WTC11 (cell line): ENCODE results near the gene C10orf90. TPM values are rescaled to one million over a fixed set of nuclear protein-coding genes. Genes with fewer than 3 reads are reported as not detected.

Experiments used
- ATAC-seq: fragments of 200-7000 bp; cut with Tn5 transposase; 2 replicates; pipeline ENCODE4 v1.10.0; 2021; ENCODE audit warnings: mild to moderate bottlenecking, moderate library complexity
- CTCF ChIA-PET: fragments of 300-600 bp; sonication (Branson Sonifier 250); formaldehyde crosslinking; loops from one replicate; lab custom pipeline; 2021; ENCODE audit warnings: antibody characterized with exemption; lab: Charles Lee
- POLR2A ChIA-PET: fragments of 350-600 bp; sonication (Branson Sonifier 250); formaldehyde crosslinking; loops from one replicate; lab custom pipeline; 2021; ENCODE audit warnings: antibody characterized with exemption; lab: Charles Lee
- DNase-seq: peaks from one replicate; pipeline ENCODE4 v3.0.0; 2021; ENCODE audit warnings: low spot score
- H3K27ac Mint-ChIP-seq: 2 replicates; pipeline ENCODE4 v1.8.0; 2021; ENCODE audit warnings: mixed read lengths
- H3K27me3 Mint-ChIP-seq: 2 replicates; pipeline ENCODE4 v1.8.0; 2021; ENCODE audit warnings: low read depth, mild to moderate bottlenecking, moderate library complexity, mixed read lengths
- H3K36me3 Mint-ChIP-seq: 2 replicates; pipeline ENCODE4 v1.8.0; 2021; ENCODE audit warnings: mixed read lengths
- H3K4me1 Mint-ChIP-seq: 2 replicates; pipeline ENCODE4 v1.8.0; 2022; ENCODE audit warnings: mixed read lengths
- H3K4me3 Mint-ChIP-seq: 2 replicates; pipeline ENCODE4 v1.8.0; 2021; ENCODE audit warnings: mild to moderate bottlenecking, moderate library complexity, mixed read lengths
- H3K9me3 Mint-ChIP-seq: 2 replicates; pipeline ENCODE4 v1.8.0; 2021; ENCODE audit warnings: mixed read lengths
- ATF2 ChIP-seq: sonication (generic); formaldehyde crosslinking; IDR thresholded peaks from 2 replicates; pipeline ENCODE4 v1.8.1; 2022; ENCODE audit warnings: low read depth, missing genetic modification reagents, borderline replicate concordance
- CREB1 ChIP-seq: sonication (generic); formaldehyde crosslinking; IDR thresholded peaks from 2 replicates; pipeline ENCODE4 v1.8.0; 2023; ENCODE audit warnings: mild to moderate bottlenecking, missing genetic modification reagents
- E2F4 ChIP-seq: sonication (generic); formaldehyde crosslinking; IDR thresholded peaks from 2 replicates; pipeline ENCODE4 v1.8.1; 2022; ENCODE audit warnings: low read depth, mild to moderate bottlenecking, moderate library complexity, missing genetic modification reagents, borderline replicate concordance
- FOXJ3 ChIP-seq: sonication (generic); formaldehyde crosslinking; IDR thresholded peaks from 2 replicates; pipeline ENCODE4 v1.9.0; 2021; ENCODE audit warnings: missing genetic modification reagents, mild to moderate bottlenecking, borderline replicate concordance
- HMGA2 ChIP-seq: fragments of 250-450 bp; sonication (Bioruptor Pico); IDR thresholded peaks from 2 replicates; pipeline ENCODE4 v1.4.0; 2021; ENCODE audit warnings: mild to moderate bottlenecking, moderate library complexity
- HMGXB4 ChIP-seq: sonication (generic); formaldehyde crosslinking; IDR thresholded peaks from 2 replicates; pipeline ENCODE4 v1.8.1; 2023; ENCODE audit warnings: mild to moderate bottlenecking, moderate library complexity, missing genetic modification reagents
- JAZF1 ChIP-seq: fragments of 250-450 bp; sonication (Bioruptor Pico); IDR thresholded peaks from 2 replicates; pipeline ENCODE4 v1.9.0; 2021; ENCODE audit warnings: moderate library complexity, mild to moderate bottlenecking, inconsistent platforms
- JUN ChIP-seq: sonication (generic); formaldehyde crosslinking; IDR thresholded peaks from 2 replicates; pipeline ENCODE4 v1.8.0; 2023; ENCODE audit warnings: mild to moderate bottlenecking, missing genetic modification reagents
- MXD4 ChIP-seq: fragments of 250-450 bp; sonication (Bioruptor Pico); IDR thresholded peaks from 2 replicates; pipeline ENCODE4 v1.8.0; 2021; ENCODE audit warnings: mild to moderate bottlenecking, moderate library complexity, borderline replicate concordance
- NR3C1 ChIP-seq: sonication (generic); formaldehyde crosslinking; conservative IDR thresholded peaks from 2 replicates; pipeline ENCODE4 v1.8.1; 2023; ENCODE audit warnings: low read depth, mild to moderate bottlenecking, missing genetic modification reagents
- RELA ChIP-seq: sonication (generic); formaldehyde crosslinking; IDR thresholded peaks from 2 replicates; pipeline ENCODE4 v1.8.1; 2022; ENCODE audit warnings: missing genetic modification reagents, mild to moderate bottlenecking, borderline replicate concordance
- SMAD4 ChIP-seq: sonication (generic); formaldehyde crosslinking; IDR thresholded peaks from 2 replicates; pipeline ENCODE4 v1.8.0; 2022; ENCODE audit warnings: mild to moderate bottlenecking, missing genetic modification reagents
- TP53 ChIP-seq: sonication (generic); formaldehyde crosslinking; IDR thresholded peaks from 2 replicates; pipeline ENCODE4 v1.8.1; 2023; ENCODE audit warnings: mild to moderate bottlenecking, missing genetic modification reagents
- ZBTB21 ChIP-seq: sonication (generic); formaldehyde crosslinking; IDR thresholded peaks from 2 replicates; pipeline ENCODE4 v1.8.1; 2023; ENCODE audit warnings: mild to moderate bottlenecking, missing genetic modification reagents, borderline replicate concordance
- ZNF121 ChIP-seq: sonication (generic); formaldehyde crosslinking; IDR thresholded peaks from 2 replicates; pipeline ENCODE4 v1.8.0; 2023; ENCODE audit warnings: missing genetic modification reagents
- ZNF138 ChIP-seq: sonication (generic); formaldehyde crosslinking; conservative IDR thresholded peaks from 2 replicates; pipeline ENCODE4 v1.8.1; 2022; ENCODE audit warnings: mild to moderate bottlenecking, moderate library complexity, missing genetic modification reagents
- ZNF317 ChIP-seq: sonication (generic); formaldehyde crosslinking; IDR thresholded peaks from 2 replicates; pipeline ENCODE4 v1.8.1; 2023; ENCODE audit warnings: low read depth, mild to moderate bottlenecking, moderate library complexity, missing genetic modification reagents, borderline replicate concordance
- total RNA-seq: library from RNA; stranded (reverse); gene quantifications from 3 replicates; pipeline ENCODE4 v1.2.3, GENCODE V29; 2021
- TF ChIP-seq, protein P1 (sequence below): fragments of 250-450 bp; sonication (Bioruptor Pico); IDR thresholded peaks from 2 replicates; pipeline ENCODE4 v1.9.0; 2021; ENCODE audit warnings: mild to moderate bottlenecking
- TF ChIP-seq, protein P2 (sequence below): sonication (generic); formaldehyde crosslinking; IDR thresholded peaks from 2 replicates; pipeline ENCODE4 v1.8.0; 2022; ENCODE audit warnings: mild to moderate bottlenecking, missing genetic modification reagents
- TF ChIP-seq, protein P3 (sequence below): sonication (generic); formaldehyde crosslinking; IDR thresholded peaks from 2 replicates; pipeline ENCODE4 v1.8.0; 2023; ENCODE audit warnings: missing genetic modification reagents, mild to moderate bottlenecking, borderline replicate concordance

The C10orf90 gene
- total RNA-seq, 1 experiment from 2014 or later: 0.85 TPM

- CTCF ChIA-PET: no interaction called here
- Mint-ChIP-seq H3K9me3 (peaks cover 3% of the 10 kb centered on the region; the same call in 1 of the 2 replicates), H3K36me3 (no peaks in the 10 kb centered on the region), H3K4me3 (no peak overlapping the region), H3K27ac (no peak overlapping the region), H3K27me3 (no peaks in the 10 kb centered on the region), H3K4me1 (peaks cover 12% of the 10 kb centered on the region)
- POLR2A ChIA-PET: no interaction called here
- ATAC-seq (no peak), DNase-seq (no peak)
- TF ChIP-seq CREB1 (CRISPR knock-in tag) (no peak), ATF2 (CRISPR knock-in tag) (no peak), HMGXB4 (CRISPR knock-in tag) (no peak), ZNF121 (CRISPR knock-in tag) (no peak), RELA (CRISPR knock-in tag) (no peak), JUN (CRISPR knock-in tag) (no peak), ZNF317 (no peak), JAZF1 (CRISPR knock-in tag) (no peak), E2F4 (no peak), SMAD4 (CRISPR knock-in tag) (no peak), NR3C1 (CRISPR knock-in tag) (no peak), ZBTB21 (CRISPR knock-in tag) (no peak), MXD4 (CRISPR knock-in tag) (no peak)
- TF ChIP-seq, protein P1, sequence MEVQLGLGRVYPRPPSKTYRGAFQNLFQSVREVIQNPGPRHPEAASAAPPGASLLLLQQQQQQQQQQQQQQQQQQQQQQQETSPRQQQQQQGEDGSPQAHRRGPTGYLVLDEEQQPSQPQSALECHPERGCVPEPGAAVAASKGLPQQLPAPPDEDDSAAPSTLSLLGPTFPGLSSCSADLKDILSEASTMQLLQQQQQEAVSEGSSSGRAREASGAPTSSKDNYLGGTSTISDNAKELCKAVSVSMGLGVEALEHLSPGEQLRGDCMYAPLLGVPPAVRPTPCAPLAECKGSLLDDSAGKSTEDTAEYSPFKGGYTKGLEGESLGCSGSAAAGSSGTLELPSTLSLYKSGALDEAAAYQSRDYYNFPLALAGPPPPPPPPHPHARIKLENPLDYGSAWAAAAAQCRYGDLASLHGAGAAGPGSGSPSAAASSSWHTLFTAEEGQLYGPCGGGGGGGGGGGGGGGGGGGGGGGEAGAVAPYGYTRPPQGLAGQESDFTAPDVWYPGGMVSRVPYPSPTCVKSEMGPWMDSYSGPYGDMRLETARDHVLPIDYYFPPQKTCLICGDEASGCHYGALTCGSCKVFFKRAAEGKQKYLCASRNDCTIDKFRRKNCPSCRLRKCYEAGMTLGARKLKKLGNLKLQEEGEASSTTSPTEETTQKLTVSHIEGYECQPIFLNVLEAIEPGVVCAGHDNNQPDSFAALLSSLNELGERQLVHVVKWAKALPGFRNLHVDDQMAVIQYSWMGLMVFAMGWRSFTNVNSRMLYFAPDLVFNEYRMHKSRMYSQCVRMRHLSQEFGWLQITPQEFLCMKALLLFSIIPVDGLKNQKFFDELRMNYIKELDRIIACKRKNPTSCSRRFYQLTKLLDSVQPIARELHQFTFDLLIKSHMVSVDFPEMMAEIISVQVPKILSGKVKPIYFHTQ (CRISPR knock-in tag): no peak
- TF ChIP-seq, protein P2, sequence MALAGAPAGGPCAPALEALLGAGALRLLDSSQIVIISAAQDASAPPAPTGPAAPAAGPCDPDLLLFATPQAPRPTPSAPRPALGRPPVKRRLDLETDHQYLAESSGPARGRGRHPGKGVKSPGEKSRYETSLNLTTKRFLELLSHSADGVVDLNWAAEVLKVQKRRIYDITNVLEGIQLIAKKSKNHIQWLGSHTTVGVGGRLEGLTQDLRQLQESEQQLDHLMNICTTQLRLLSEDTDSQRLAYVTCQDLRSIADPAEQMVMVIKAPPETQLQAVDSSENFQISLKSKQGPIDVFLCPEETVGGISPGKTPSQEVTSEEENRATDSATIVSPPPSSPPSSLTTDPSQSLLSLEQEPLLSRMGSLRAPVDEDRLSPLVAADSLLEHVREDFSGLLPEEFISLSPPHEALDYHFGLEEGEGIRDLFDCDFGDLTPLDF (CRISPR knock-in tag): no peak
Observed at GRCh38 chr10:126480648-126481047, 189.8 kb downstream of the C10orf90 start.

DNA sequence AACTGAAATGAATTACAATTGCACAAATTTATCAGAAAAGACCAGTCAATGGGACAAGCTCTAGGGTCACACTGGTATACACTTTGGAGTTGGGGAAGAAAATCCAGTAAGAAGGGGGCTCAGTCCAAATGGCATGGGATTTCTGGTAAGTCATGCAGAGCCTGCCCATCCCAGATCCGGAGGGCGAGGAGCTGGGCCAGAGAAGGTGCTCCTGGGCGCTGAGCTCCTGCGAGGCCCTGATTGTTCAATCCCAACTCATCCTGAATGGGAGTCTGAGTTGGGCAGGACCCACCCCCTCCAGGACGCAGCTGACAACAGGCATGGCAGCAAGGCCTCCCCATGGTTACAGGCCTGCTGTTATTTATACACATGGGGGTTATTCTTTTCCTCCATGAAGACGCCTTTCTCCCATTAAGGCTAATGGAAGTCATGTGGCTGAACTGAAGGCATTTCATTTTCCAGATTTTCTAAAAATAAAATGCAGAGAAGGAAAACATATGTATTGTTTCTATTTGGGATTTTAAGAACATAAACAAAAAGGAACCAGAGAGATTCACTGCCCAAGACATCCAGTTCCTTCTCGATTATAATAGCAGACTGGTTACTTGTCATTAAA is 191.1 kb downstream of the C10orf90 start:
- CTCF ChIA-PET: no interaction called here
- no peak for TF ChIP-seq FOXJ3 (CRISPR knock-in tag)
- no peak for TF ChIP-seq TP53 (CRISPR knock-in tag)
- TF ChIP-seq ZNF138 (CRISPR knock-in tag): no peak
- no peak for TF ChIP-seq ZNF317
- TF ChIP-seq, protein P3, sequence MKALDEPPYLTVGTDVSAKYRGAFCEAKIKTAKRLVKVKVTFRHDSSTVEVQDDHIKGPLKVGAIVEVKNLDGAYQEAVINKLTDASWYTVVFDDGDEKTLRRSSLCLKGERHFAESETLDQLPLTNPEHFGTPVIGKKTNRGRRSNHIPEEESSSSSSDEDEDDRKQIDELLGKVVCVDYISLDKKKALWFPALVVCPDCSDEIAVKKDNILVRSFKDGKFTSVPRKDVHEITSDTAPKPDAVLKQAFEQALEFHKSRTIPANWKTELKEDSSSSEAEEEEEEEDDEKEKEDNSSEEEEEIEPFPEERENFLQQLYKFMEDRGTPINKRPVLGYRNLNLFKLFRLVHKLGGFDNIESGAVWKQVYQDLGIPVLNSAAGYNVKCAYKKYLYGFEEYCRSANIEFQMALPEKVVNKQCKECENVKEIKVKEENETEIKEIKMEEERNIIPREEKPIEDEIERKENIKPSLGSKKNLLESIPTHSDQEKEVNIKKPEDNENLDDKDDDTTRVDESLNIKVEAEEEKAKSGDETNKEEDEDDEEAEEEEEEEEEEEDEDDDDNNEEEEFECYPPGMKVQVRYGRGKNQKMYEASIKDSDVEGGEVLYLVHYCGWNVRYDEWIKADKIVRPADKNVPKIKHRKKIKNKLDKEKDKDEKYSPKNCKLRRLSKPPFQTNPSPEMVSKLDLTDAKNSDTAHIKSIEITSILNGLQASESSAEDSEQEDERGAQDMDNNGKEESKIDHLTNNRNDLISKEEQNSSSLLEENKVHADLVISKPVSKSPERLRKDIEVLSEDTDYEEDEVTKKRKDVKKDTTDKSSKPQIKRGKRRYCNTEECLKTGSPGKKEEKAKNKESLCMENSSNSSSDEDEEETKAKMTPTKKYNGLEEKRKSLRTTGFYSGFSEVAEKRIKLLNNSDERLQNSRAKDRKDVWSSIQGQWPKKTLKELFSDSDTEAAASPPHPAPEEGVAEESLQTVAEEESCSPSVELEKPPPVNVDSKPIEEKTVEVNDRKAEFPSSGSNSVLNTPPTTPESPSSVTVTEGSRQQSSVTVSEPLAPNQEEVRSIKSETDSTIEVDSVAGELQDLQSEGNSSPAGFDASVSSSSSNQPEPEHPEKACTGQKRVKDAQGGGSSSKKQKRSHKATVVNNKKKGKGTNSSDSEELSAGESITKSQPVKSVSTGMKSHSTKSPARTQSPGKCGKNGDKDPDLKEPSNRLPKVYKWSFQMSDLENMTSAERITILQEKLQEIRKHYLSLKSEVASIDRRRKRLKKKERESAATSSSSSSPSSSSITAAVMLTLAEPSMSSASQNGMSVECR (CRISPR knock-in tag): no peak
- TF ChIP-seq HMGA2: no peak

More for the DNA sequence above, 191.1 kb downstream of the C10orf90 start:
- POLR2A ChIA-PET: no interaction called here
- H3K9me3 Mint-ChIP-seq: peaks cover 3% of the 10 kb centered on the region; the same call in 1 of the 2 replicates
- H3K27ac Mint-ChIP-seq: no peak overlapping the region
- peaks cover 21% of the 10 kb centered on the region for H3K4me1 Mint-ChIP-seq
- ATAC-seq: no peak
- H3K27me3 Mint-ChIP-seq: no peaks in the 10 kb centered on the region
- no peak for DNase-seq
- no peak overlapping the region for H3K4me3 Mint-ChIP-seq
- H3K36me3 Mint-ChIP-seq: no peaks in the 10 kb centered on the region
